ENCODE results near the gene RAB3GAP2.
"Not testable (repeated sequence)": the region's sequence is repeated elsewhere in the genome, so short reads cannot be mapped to it uniquely, and the experiment has no call there.

RAB3GAP2 gene

GRCh38 chr1:220139966-220140365 lies 132.3 kb downstream of the RAB3GAP2 start:
- DNase-seq (ENCODE audit: low read depth), result no peak

- no peak for DNase-seq (ENCODE audit: low read depth)
These were observed 135.1 kb downstream of the RAB3GAP2 start for GRCh38 chr1:220137019-220137786.

DNA sequence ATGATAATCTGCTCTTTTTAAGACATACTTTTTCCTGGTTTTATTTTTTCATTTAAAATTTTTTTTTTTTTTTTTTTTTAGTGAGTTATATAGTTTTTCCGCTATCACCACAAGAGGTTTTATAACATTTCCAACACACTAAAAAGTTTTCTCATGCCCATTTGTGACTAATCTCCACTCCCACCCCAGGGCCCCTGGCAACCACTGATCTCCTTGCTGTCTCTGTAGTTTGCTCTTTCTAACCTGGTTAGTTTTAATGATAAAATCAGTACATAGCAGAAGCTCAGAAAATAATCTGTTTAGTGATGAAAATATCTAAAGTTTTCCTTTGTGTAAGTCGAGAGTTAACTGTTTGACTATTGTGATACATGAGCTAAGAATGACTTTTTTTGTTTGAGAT lies 136.5 kb downstream of the RAB3GAP2 start:
- DNase-seq (ENCODE audit: low read depth), result no peak

GRCh38 chr1:220129479-220130210 lies 142.6 kb downstream of the RAB3GAP2 start:
- DNase-seq (ENCODE audit: low read depth), result no peak

- DNase-seq (ENCODE audit: low read depth), result no peak
These were observed 145.2 kb downstream of the RAB3GAP2 start for GRCh38 chr1:220127076-220127475.

DNA sequence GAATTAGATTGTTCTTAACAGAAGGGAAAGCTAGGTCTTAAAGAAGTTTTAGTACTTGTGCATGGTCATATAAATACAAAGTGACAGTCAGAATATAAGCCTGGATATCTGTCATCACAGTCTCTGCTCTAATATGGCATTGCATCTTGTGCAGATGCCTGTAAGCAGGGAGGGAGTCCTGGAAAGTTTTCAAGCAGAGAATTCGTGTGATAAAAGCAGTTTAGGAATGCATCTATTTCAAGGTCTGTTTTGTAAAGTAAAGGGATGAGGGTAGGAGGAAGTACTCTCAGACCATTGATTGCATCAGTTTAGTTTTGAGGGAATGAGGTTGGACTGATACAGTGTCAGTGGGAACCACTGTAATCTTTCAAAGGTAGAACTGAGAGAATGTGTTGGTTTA lies 147.7 kb downstream of the RAB3GAP2 start:
- DNase-seq (ENCODE audit: low read depth), result no peak

DNA sequence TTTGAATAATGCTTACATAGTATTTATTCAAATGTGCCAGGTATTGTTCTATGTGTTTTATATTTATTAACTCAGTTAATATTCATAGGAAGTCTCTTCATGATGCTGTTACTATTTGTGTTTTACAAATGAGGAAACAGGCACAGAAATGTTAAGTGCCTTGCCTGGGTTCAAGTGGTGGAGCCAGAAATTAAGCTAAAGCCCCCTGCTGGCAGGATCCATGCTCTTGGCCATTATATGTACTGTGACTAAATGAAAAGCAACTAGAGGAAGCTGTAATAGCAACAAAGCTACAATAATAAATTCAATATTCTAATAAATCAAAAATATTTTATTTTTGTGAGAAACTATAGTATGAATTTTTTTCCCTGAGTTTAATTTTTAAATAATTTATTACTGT lies 148.4 kb downstream of the RAB3GAP2 start:
- no peak for DNase-seq (ENCODE audit: low read depth)

DNA sequence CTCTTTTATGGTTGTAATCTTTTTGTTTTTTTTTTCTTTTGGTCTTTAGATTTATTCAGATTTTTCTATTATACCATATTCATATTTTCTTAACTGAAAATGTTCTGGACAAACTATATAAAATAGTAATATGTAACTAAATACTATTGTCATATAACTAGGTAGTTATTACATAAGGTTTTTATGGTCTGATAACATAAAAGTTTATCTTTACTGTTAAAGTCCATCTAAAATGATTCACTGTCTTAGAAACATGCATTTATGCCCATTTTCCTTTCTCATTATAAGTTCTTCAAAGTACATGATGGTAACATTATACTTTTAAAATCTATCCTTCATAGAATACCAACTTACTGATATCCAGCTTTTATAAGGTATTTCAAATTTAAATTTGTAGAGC lies 149.2 kb downstream of the RAB3GAP2 start:
- DNase-seq (ENCODE audit: low read depth), result no peak

DNA sequence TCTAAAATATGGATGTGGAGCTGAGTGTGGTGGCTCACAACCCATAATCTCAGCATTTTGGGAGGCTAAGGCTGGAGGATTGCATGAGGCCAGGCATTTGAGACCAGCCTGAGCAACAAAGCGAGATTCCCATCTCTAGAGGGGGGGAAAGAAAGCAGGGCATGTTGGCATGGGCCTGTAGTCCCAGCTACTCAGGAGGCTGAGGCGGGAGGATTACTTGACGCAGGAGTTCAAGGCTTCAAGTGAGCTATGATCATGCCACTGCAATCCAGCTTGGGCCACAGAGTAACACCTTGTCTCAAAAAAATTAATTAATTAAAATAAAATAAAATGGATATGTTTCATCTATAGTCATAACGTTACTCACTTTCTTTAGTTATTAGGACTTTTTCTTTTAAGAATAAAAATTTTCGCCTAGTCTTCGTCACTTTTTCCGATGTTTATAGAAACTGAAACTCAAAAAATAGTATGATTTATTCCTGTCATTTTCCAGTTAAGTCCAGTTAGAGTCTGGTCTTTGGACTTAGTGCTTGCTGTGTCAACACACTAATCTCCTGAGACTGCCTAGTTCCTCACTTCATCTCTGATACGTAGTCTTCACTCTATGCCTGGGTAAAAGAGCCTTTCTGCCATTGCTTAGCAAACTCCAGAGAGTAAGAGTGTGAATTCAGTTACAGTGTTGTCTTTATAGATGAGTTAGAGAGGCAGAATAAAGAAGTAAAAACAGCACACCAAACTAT lies 150.3 kb downstream of the RAB3GAP2 start:
- peak; percentile 36 for DNase-seq (ENCODE audit: low read depth)

DNA sequence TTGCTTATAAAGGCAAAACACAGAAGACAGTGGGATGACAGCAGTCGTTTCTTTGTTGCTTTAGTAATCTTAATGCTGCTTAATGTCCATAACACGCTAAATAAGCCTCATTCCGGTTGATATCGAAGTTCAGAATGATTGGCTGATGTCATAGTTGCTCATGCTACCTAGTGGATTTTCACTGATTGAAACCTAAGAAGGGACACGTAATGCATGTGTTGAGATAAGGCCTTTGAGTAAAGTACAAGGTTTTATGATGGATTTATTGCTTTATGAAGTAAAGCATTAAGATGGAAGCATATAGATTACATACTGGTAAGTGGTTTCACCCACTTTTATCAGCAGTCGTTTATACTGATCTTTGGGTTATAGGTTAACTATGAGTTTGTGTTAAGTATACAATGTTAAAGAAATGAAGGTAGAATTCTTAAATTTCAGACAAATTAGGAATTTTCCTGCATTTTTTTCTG lies 153.2 kb downstream of the RAB3GAP2 start:
- no peak for DNase-seq (ENCODE audit: low read depth)

DNA sequence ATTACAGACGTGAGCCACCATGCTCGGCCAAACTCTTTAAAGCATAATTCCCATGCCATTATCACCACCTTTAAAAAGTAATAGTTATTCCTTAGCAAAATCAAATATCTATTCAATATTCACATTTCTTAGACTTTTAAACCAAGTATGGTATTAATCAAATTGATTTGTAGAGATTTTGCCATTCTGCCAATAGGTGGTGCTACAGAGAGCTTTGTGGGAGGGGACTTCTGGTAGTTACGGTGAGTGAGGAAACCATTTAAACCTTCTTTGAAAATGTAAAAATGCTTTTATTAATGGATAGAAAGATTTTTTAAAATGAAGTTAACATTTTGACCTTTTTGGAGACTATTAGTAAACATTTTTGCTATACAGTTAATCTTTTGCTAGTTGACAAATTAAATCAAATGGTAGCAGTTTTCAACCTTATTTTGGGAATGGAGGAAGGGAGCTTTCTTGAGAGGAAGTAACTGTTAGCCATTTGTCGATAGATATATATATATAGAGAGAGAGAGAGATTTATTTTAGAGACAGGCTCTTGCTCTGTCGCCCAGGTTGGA lies 159.0 kb downstream of the RAB3GAP2 start:
- no peak for DNase-seq (ENCODE audit: low read depth)

DNA sequence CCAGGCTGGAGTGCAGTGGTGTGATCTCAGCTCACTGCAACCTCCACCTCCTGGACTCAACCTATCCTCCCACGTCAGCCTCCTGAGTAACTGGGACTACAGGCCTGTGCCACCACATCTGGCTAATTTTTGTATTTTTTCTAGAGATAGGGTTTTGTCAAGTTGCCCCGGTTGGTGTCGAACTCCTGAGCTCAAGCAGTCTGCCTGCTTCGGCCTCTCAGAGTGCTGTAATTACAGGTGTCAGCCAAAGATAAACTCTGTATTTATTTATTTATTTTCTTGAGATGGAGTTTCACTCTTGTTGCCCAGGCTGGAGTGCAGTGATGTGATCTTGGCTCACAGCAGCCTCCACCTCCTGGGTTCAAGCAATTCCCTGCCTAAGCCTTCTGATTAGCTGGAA lies 159.7 kb downstream of the RAB3GAP2 start:
- not testable (repeated sequence) for DNase-seq (ENCODE audit: low read depth)

GRCh38 chr1:220110473-220110872 lies 161.8 kb downstream of the RAB3GAP2 start:
- DNase-seq (ENCODE audit: low read depth), result not testable (repeated sequence)

DNA sequence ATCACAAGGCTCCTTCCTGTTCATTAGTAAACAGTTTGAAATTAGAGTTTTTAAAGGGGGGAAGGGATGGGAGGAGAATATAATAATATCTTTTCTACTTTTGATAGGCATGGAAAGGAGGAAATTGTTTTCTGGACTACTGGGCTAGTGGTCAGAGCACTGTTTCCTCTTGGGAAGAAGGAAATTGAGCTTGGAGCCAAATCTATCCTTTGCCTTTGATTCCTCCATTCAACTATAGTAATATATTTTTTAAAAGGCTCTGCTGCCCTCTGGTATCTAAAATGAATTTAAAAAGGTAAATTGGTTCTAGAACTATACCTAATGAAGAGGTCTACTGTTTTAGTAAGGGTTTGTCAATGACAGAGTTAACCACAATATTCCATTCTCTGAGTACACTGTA lies 172.4 kb downstream of the RAB3GAP2 start:
- DNase-seq (ENCODE audit: low read depth), result no peak

Data from stromal cell of bone marrow (primary cell).